Activated T-cell treated with anti-CD3 and anti-CD28 coated beads, Interleukin-2, amount 50 U/mL, for 72 hours (primary cell): ENCODE results near the gene C1RL. TPM values are rescaled to one million over a fixed set of nuclear protein-coding genes. Genes with fewer than 3 reads are reported as not detected.

Experiments used
- ATAC-seq, 2 donors: fragments of 150-1000 bp; cut with Tn5 transposase; replicated peaks in 1 of 2; 2 replicates each; pipeline ENCODE4 v1.10.0; 2021; ENCODE audit warnings: moderate library complexity in 2 of 2, mild to moderate bottlenecking in 1 of 2
- DNase-seq, 2 donors: peaks; one replicate each; pipeline ENCODE4 v3.0.0; 2021 to 2022; ENCODE audit warnings: mixed read lengths in 1 of 2
- H3K27ac Mint-ChIP-seq: one replicate; pipeline ENCODE4 v1.8.0; 2022; ENCODE audit warnings: mild to moderate bottlenecking, moderate library complexity, mixed read lengths
- H3K27me3 Mint-ChIP-seq: one replicate; pipeline ENCODE4 v1.8.0; 2022; ENCODE audit warnings: low read depth, mixed read lengths
- H3K36me3 Mint-ChIP-seq, 2 donors: one replicate each; pipeline ENCODE4 v1.8.0; 2022; ENCODE audit warnings: mixed read lengths in 2 of 2, mild to moderate bottlenecking in 1 of 2; ENCODE audit not compliant: insufficient read depth in 2 of 2
- H3K4me1 Mint-ChIP-seq: one replicate; pipeline ENCODE4 v1.8.0; 2022; ENCODE audit warnings: low read depth, mixed read lengths
- H3K4me3 Mint-ChIP-seq, 2 donors: one replicate each; pipeline ENCODE4 v1.8.0; 2022; ENCODE audit warnings: mild to moderate bottlenecking in 2 of 2, mixed read lengths in 2 of 2, moderate library complexity in 2 of 2
- H3K9me3 Mint-ChIP-seq, 2 donors: one replicate each; pipeline ENCODE4 v1.8.0; 2022; ENCODE audit warnings: mixed read lengths in 2 of 2
- total RNA-seq, 2 donors: library from RNA; stranded (reverse); gene quantifications; one replicate each; pipeline ENCODE4 v1.2.3, GENCODE V29; 2022

Gene C1RL
- total RNA-seq, 2 donors from 2014 or later = 22.6 to 27.4 TPM

DNA sequence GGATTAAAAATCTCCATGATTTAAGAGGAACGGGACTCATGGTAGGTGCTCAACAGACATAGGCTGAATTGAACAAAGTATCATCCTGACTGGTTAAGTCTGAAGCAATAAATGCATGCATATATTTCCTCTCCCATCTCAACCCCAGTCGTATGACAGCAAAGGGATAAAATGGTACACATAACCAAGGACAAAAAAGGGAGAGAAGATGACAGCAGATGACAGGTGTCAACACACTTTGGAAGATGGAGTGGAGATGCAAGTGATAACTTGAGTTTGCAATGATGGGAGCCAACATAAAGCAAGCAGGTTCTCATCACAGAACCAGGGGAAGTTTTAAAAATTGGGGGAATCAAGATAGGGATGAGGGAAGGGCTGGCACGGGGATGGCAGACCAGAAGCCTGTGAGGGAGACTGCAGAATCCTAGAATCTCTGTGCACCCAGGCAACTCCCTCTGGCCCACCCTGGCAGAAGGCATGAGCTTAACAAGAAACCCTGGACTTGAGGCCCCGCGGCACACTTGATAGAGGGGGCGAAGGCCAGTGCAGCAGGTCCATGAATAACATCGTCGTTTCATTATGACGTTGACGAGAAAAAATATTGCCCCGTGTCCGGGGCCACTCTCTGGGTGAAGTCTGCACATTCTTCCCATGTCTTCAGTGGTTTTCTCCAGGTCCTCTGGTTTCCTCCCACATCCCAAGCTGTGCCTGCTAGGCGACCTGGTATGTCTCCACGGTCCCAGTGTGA is 5.0 kb downstream of the C1RL start:
- peaks cover 22% of the 10 kb centered on the region for H3K4me1 Mint-ChIP-seq
- H3K4me3 Mint-ChIP-seq = no peak overlapping the region
- ATAC-seq (no peak), DNase-seq (no peak)
- peaks cover 0 to 5% of the 10 kb centered on the region in 2 donors for H3K9me3 Mint-ChIP-seq
- no peaks in the 10 kb centered on the region for H3K27me3 Mint-ChIP-seq
- peaks cover 12 to 19% of the 10 kb centered on the region in 2 donors for H3K36me3 Mint-ChIP-seq
- H3K27ac Mint-ChIP-seq = peak overlapping the region; percentile 3

DNA sequence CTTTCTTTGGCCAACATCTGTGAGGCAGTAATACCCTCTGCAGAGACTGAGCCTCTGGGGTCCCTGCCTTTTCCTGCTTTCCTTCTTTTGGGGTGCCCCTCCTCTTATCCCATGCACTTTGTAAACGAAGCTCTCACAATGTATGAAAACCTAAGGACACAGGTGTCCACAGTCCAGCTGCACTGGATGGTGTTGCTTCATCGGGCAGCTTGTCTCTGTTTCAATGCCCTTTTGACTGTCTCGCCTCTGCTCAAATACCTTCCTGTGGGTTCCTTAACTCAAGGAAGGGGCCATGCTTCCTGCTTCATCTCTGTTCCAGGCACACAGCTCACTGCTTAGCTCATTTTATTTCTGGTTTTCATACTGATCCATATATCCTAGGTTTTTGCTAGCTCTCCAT is 6.4 kb downstream of the C1RL start:
- Mint-ChIP-seq H3K4me1 (peaks cover 16% of the 10 kb centered on the region), H3K27ac (no peak overlapping the region)

DNA sequence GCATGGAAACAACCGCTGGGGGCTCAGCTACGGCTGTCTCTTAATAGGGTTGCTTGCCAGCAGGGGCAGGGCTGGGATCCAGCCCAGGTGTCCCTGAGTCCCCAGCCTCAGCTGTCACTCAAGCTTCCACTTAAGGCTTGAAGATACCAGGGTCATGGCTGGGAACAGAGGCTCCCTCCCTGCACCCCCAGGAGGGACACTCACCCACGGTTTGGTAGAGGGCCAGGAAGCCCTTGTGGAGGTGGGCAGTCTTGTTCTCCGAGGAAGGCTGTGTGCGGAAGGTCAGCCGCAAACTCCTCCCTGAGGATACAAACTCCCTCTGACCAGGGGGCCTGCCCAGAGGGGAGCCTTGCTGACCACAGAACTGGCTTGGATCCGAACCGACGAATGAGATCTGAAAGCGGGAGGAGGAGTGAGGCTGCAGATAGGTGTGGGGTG is 7.3 kb downstream of the C1RL start:
- peaks cover 14% of the 10 kb centered on the region for H3K4me1 Mint-ChIP-seq
- no peaks in the 10 kb centered on the region for H3K27me3 Mint-ChIP-seq
- peaks cover 11 to 19% of the 10 kb centered on the region in 2 donors for H3K36me3 Mint-ChIP-seq
- no peak overlapping the region for H3K4me3 Mint-ChIP-seq
- DNase-seq = no peak
- no peak overlapping the region for H3K27ac Mint-ChIP-seq
- no peak for ATAC-seq
- peaks cover 0 to 5% of the 10 kb centered on the region in 2 donors for H3K9me3 Mint-ChIP-seq

More for the DNA sequence above, 6.4 kb downstream of the C1RL start:
- DNase-seq = no peak
- no peak overlapping the region for H3K4me3 Mint-ChIP-seq
- H3K27me3 Mint-ChIP-seq = no peaks in the 10 kb centered on the region
- H3K36me3 Mint-ChIP-seq = peaks cover 11 to 19% of the 10 kb centered on the region in 2 donors
- peaks cover 0 to 5% of the 10 kb centered on the region in 2 donors for H3K9me3 Mint-ChIP-seq
- no peak for ATAC-seq

DNA sequence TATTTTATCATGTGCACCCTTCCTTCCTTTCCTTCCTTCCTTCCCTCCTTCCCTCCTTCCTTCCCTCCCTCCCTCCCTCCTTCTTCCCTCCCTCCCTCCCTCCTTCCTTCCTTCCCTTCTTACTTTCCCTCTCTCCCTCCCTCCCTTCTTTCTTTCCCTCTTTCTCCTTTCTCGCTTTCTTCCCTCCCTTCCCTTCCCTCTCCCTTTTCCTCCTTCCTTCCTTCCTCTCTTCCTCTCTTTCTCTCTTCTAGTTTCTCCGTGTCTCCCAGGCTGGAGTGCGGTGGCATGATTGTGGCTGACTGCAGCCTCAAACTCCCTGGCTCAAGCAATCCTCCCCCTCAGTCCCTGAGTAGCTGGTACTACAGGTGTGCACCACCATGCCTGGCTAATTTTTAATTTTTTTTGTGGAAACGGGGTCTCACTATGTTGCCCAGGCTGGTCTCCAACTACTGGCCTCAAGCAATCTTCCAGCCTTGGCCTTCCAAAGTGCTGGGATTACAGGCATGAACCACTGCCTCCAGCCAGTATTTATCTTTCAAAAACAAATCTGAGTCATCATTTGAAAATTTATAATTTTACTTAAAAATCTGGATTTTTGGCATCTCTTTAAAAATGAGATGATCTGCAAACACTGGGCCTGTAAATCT is 7.8 kb downstream of the C1RL start:
- H3K4me3 Mint-ChIP-seq = no peak overlapping the region
- ATAC-seq = no peak
- no peaks in the 10 kb centered on the region for H3K27me3 Mint-ChIP-seq
- no peak for DNase-seq
- peaks cover 7 to 15% of the 10 kb centered on the region in 2 donors for H3K36me3 Mint-ChIP-seq
- peaks cover 0 to 5% of the 10 kb centered on the region in 2 donors for H3K9me3 Mint-ChIP-seq
- peaks cover 14% of the 10 kb centered on the region for H3K4me1 Mint-ChIP-seq
- no peak overlapping the region for H3K27ac Mint-ChIP-seq

DNA sequence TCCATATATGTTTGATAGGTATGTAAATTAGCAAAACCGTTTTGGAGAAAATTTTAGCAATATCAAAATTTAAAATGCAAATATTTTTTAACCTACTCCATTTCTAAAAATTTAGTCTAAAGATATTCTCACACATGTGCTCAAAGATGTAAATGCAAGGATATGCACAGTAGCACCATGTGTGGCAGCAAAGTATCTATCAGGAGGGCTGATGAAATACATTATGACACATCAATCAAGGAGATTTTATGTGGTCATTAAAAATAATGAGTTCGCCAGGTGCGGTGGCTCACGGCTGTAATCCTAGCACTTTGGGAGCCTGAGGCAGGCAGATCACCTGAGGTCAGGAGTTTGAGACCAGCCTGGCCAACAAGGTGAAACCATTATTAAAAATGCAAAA is 8.8 kb downstream of the C1RL start:
- Mint-ChIP-seq H3K9me3 (no peaks in the 10 kb centered on the region), H3K27ac (no peak overlapping the region), H3K4me1 (peaks cover 9% of the 10 kb centered on the region), H3K27me3 (no peaks in the 10 kb centered on the region), H3K4me3 (no peak overlapping the region), H3K36me3 (peaks cover 3 to 5% of the 10 kb centered on the region in 2 donors)
- ATAC-seq (no peak), DNase-seq (no peak)

DNA sequence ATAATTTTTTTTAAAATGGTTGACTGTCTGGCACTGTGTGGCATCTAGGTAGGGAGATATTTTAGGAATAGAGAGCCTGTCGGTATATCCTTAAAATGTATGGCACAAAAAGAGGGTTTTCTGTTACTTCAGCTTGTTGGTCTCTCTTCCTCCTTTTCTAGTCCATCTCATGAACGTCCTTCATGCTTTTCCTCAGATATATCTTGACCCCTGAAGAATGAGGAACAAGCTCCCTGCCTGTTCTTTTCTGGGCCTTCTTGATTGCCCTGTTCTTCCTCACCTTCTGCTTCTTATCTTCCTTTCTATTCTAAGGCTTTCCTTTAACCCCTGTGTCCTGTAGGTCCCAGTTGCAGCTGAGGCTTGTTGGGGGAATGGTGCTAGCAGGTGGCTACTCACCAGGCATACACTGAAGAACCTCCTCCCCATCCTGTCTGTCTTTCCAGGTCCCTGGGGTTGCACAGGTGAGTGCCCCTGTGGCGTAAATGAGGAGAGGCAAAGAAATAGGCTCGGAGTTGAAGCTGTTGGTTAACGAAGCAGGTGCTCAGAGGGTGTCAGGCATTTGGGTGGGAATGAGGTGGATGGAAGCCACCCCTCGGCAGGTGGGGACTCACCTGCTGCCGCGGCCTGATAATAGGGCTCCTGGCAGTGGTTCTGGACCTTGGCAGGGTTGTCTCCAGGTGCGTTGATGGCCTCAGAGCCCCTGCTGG is 9.6 kb downstream of the C1RL start:
- ATAC-seq = no peak
- Mint-ChIP-seq H3K36me3 (peaks cover 3 to 4% of the 10 kb centered on the region in 2 donors), H3K9me3 (no peaks in the 10 kb centered on the region), H3K27me3 (no peaks in the 10 kb centered on the region), H3K4me1 (peaks cover 7% of the 10 kb centered on the region), H3K27ac (no peak overlapping the region), H3K4me3 (no peak overlapping the region)
- no peak for DNase-seq

DNA sequence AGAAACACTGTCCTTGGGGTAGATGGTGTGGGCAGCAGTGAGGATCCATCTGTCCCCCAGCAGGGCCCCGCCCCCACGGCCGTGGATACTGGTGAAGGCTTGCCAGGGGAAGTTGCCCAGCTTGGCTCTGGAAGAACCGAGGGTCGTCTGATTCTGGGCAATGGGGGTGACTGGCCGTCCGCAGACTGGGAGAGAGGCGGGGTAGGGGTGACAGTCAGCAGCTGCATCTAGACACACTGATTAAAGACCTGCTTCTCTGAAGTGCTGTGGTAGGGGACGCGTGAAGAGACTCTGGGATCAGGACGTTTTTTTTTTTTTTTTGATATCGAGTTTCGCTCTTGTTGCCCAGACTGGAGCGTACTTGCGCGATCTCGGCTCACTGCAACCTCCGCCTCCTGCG is 12.0 kb downstream of the C1RL start:
- DNase-seq (no peak), ATAC-seq (no peak)
- Mint-ChIP-seq H3K27ac (no peak overlapping the region), H3K4me1 (peaks cover 4% of the 10 kb centered on the region), H3K27me3 (no peaks in the 10 kb centered on the region), H3K36me3 (peaks cover 0 to 2% of the 10 kb centered on the region in 2 donors), H3K9me3 (no peaks in the 10 kb centered on the region), H3K4me3 (no peak overlapping the region)

DNA sequence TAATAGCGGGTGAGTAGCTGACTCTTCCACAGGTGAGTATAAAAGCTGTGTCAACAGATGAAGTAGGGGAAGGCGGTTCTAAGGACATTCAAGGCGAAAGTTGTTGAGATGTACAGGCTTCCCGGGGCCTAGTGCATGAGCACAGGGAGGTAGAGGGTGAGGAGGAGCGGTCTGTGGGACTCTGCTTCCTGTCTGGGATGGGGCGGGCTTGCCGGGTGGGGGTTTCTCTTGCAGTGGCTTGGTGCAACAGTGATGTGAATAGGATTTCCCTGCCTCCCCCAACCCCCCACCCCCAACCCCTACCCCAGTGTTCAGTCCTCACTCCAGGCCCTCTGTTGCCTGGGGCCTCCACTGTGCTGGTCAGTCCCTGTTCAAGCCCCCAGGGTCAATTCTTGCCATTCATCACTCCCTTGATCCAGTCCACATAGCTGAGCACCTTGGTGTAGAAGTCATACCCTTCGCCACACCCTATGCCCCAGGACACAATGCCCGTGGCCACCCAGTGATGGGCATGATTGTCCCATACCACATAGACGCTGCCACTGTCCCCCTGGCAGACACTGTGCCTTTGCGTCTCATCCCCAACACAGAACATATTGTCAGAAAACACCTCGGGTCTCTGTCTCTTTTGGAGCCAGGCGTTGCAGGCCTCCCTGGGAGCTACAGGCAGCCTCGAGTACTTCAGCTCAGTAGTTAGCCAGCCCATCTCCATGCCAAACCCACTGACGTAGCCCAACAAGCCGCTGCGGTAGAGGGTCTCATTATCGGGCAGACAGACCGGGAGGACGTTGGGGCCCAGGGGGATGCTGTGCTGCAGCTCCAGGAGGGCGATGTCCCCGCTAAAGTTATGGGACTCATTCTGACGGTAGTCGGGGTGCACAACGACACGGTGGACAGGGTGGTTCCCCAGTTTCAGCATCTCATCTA is 12.7 kb downstream of the C1RL start:
- no peak overlapping the region for H3K4me3 Mint-ChIP-seq
- DNase-seq = no peak
- no peaks in the 10 kb centered on the region for H3K9me3 Mint-ChIP-seq
- peaks cover 7% of the 10 kb centered on the region for H3K4me1 Mint-ChIP-seq
- H3K27me3 Mint-ChIP-seq = no peaks in the 10 kb centered on the region
- H3K27ac Mint-ChIP-seq = no peak overlapping the region
- no peak for ATAC-seq
- H3K36me3 Mint-ChIP-seq = peaks cover 0 to 2% of the 10 kb centered on the region in 2 donors

DNA sequence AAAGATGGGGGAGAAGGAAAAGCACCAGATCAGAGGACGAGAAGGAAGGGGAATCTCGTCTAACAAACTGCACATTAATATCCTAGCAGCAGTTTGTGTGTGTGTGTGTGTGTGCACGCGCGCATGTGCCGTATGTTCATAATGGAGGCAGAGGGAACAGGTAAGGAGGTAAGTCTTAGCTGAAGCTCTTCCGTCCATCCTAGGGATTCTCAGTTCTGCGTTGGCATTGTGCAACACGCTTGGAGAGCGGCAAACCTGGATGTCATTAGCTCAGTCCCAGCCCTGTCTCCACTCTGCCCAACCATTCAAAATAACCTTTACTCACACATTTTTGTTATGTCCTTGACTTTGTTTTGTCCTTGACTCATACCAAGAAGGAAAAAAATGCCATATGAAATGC is 15.1 kb downstream of the C1RL start:
- Mint-ChIP-seq H3K4me1 (peaks cover 7% of the 10 kb centered on the region), H3K27me3 (no peaks in the 10 kb centered on the region), H3K36me3 (no peaks in the 10 kb centered on the region), H3K4me3 (no peak overlapping the region), H3K27ac (no peak overlapping the region), H3K9me3 (no peaks in the 10 kb centered on the region)
- ATAC-seq (no peak), DNase-seq (no peak)

DNA sequence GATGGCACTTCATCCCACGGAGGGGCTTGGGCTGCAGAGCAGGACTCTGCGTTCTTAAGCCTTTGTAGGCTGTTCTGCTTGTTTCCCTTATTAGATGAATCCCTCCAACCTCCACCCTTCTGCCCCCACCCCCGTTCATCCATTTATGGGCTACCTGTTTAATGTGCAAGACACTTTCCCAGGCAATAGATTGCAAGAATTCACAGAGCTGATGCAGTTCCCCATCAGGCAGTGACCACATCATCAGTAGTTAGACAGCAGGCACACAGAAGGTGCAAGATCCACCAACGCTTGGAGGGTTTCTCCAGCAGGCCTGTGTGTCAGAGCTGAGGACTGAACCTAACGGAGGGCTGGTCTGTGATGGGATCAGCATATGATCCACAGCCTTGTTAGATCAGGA is 15.5 kb downstream of the C1RL start:
- peaks cover 7% of the 10 kb centered on the region for H3K4me1 Mint-ChIP-seq
- no peak for DNase-seq
- no peak for ATAC-seq
- no peaks in the 10 kb centered on the region for H3K9me3 Mint-ChIP-seq
- H3K36me3 Mint-ChIP-seq = no peaks in the 10 kb centered on the region
- no peaks in the 10 kb centered on the region for H3K27me3 Mint-ChIP-seq
- H3K4me3 Mint-ChIP-seq = no peak overlapping the region
- no peak overlapping the region for H3K27ac Mint-ChIP-seq

DNA sequence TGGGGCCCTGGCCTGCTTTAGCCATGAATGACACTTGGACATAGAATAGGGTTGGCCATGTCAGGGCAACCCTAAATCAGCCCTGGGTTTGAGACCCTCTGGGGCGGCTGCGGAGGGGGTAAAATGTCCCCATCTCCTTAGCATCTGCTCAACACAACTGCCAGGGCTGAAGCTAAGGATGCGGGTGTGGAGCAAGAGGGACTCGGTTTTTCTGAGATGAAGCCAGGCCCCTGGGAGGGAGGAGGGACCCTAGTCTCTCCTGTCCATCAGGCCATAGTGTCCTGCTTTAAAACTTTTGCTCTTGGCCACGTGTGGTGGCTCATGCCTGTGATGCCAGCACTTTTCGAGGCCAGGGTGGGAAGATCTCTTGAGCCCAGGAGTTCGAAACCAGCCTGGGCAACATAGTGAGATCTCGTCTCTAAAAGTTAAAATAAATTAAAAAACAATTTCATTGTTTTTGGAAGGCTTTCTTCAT is 16.0 kb downstream of the C1RL start:
- no peaks in the 10 kb centered on the region for H3K9me3 Mint-ChIP-seq
- peak in 1 of 2 donors; percentile 16 for ATAC-seq

DNA sequence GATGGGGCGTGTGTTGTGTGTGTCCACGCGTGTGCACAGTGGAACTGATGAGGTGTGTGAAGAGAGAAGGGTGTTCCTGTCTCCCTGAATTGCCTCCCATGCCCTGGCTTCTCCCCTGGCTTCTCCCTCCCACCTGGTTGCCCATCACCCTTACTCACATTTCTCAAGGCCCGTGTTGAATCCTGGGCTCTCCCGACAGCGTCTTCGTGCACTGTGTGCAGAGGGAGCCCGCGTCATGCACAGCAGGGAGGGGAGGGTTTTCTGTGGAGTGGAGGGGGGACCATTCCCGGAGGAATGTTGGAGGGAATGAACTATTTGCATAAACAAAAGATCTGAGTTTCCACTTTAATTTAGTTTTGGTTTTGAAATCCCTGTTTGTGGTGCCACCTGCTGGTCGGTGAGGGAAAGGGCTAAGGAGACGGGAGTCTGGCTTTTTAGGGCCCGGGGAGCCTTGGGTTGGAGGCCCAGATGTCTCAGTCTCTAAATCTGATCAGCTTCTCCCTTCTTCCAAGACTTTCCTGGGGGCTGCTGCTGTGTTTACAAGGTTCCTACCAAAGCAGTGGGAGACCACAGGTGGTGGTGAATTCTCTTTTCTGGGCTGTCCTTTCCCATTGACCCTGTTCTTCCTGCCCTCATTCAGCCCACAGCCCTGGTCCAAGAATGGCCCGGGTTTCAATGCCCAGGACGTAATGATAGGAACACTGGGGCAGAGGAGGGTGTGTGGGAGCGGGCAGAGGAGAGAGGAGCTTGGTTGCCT is 16.6 kb downstream of the C1RL start, which contains the start of gene C1R:
TSS of gene C1R (minus strand) at position 217 of the 757 bp plus-strand sequence. CDS start at position 160, 57 bp downstream.
- Mint-ChIP-seq H3K9me3 (no peaks in the 10 kb centered on the region), H3K27ac (no peak within 1 kb of the TSS), H3K4me3 (peak within 1 kb of the TSS; percentile 79 to 84), H3K36me3 (no peaks in the 10 kb centered on the region), H3K4me1 (peaks cover 7% of the 10 kb centered on the region), H3K27me3 (no peaks in the 10 kb centered on the region)
- ATAC-seq (peak; percentile 71 to 76), DNase-seq (peak; percentile 67 to 73)

More for the DNA sequence above, 16.0 kb downstream of the C1RL start:
- Mint-ChIP-seq H3K27me3 (no peaks in the 10 kb centered on the region), H3K27ac (no peak overlapping the region), H3K4me1 (peaks cover 7% of the 10 kb centered on the region), H3K36me3 (no peaks in the 10 kb centered on the region), H3K4me3 (no peak overlapping the region)
- DNase-seq = no peak
